ENCODE data around the gene CHTF18. TPM values are rescaled to one million over a fixed set of nuclear protein-coding genes. Genes with fewer than 3 reads are reported as not detected.

Gene CHTF18
- total RNA-seq, 1 donor from 2014 or later: 12.3 TPM

DNA sequence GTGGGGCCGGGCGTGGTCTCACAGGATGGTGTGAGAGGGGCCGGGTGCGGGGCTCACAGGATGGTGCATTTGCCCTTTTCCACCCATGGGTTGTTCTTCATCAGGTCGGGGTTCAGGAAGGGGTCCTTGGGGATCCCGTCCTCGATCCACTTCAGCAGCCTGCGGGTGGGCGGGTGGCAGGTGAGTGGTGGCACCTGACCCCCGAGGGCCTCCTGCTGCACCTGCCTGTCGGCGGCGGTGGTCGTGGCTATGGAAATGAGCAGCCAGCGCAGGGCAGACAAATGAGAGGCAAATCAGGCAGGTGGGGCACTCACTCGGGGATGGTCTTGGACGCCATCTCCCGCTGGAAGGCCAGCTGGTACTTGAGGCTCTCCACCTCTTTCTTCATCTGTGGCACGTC, 10.2 kb downstream of the CHTF18 start:
- Histone ChIP-seq H3K27me3 (peaks cover 35% of the 10 kb centered on the region), H3K36me3 (no peaks in the 10 kb centered on the region), H3K4me1 (no peaks in the 10 kb centered on the region), H3K27ac (no peak overlapping the region), H3K9me3 (no peaks in the 10 kb centered on the region), H3K4me3 (no peak overlapping the region)
- ATAC-seq (no peak), DNase-seq (no peak)
- TF ChIP-seq, protein P1, sequence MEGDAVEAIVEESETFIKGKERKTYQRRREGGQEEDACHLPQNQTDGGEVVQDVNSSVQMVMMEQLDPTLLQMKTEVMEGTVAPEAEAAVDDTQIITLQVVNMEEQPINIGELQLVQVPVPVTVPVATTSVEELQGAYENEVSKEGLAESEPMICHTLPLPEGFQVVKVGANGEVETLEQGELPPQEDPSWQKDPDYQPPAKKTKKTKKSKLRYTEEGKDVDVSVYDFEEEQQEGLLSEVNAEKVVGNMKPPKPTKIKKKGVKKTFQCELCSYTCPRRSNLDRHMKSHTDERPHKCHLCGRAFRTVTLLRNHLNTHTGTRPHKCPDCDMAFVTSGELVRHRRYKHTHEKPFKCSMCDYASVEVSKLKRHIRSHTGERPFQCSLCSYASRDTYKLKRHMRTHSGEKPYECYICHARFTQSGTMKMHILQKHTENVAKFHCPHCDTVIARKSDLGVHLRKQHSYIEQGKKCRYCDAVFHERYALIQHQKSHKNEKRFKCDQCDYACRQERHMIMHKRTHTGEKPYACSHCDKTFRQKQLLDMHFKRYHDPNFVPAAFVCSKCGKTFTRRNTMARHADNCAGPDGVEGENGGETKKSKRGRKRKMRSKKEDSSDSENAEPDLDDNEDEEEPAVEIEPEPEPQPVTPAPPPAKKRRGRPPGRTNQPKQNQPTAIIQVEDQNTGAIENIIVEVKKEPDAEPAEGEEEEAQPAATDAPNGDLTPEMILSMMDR (IDR thresholded peaks at IDR 0.05): no peak
- intact Hi-C loops (cut with DNase I): no loop called here

DNA sequence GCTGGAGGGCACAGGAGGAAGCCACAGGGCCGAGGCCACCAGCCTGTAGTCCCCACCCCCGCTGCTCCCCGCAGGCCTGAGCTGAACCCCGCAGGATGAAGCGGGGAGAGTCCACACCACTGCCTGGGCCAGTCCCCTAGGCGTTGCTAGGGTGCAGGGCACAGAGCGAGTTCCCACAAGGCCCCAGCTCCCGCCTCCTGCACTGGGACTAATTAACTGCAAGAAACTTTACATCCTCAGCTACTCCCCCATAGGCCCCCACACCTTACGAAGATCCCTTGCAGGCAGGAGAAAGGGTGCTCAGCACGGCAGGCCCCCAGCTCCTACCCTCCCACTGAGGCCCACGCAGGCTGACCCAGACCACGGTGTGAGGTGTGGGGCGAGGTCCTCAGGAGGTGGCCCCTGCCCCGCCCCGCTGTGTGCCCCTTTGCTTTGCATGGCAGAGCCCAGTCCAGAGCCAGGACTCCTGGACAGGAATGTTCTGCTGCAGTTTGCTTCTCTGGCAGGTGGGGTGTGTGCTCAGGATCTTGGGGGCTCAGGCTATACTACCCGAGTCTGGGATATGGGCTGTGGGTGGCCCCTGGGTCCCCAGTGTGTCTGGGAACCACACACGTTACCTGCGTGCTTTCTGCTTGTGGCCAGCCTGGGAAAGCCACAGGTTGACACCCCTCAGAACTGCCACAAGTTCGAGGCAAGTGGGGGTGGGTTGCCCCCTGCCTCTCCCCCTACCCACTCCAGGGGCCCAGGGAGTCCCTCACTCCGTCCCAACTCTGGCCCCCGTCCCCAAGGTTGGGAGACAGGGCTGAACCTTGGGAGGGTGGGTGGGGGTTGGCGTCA, 10.9 kb downstream of the CHTF18 start:
- peaks cover 35% of the 10 kb centered on the region for H3K27me3 ChIP-seq

DNA sequence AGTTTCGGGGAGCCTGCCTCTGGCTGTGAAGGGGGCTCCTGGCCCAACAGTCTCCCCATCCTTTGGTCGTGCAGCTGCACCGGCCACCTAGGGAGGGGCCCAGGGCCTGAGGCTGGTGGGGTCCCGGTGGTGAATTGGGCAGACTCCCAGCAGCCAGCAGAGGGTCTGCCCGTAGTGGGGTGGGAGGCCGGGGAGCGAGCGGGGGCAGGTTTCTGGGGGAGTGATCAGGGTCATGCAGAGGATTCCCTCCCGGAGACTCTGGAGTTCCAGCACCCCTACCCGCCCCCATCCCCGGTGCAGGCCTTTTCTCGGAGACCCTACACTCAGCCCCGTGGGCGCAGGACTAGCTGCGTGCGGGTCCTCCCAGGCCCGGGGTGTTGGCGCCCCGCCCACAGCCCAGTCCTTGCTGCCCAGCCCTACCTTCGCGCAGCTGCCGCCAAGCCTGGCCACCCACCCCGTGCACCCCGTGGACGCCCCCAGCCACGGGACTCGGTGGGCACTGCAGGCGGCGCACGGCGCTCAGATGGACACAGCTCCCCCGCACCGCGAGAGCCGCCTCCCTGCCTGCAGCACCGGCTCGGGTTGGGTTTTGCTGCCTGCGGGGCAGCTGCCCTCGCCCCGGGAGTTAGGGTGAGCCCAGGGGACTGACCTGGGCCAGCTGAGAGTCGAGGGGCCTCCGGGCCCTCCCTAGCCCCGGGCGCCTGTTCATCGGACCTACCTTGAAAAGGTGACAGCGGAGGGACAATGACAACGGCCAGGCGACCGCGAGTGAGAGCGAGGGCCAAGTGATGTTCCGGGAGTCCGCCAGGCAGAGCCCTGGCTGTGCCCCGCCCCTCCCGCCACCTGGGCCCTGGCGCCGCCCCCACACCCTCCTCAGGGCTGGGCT, 11.8 kb downstream of the CHTF18 start, which contains the start of gene GNG13:
TSS of gene GNG13 (minus strand) at position 787 of the 886 bp plus-strand sequence. CDS start 1,657 bp downstream, outside the sequence.
- no peak within 1 kb of the TSS for H3K4me3 ChIP-seq
- TF ChIP-seq, protein P1 (IDR thresholded peaks at IDR 0.05): no peak
- H3K27ac ChIP-seq: no peak within 1 kb of the TSS
- no peaks in the 10 kb centered on the region for H3K4me1 ChIP-seq
- no peaks in the 10 kb centered on the region for H3K9me3 ChIP-seq
- ATAC-seq (no peak), DNase-seq (no peak)
- intact Hi-C loops (cut with DNase I): no loop called here
- H3K27me3 ChIP-seq: peaks cover 35% of the 10 kb centered on the region
- H3K36me3 ChIP-seq: no peaks in the 10 kb centered on the region

More for the DNA sequence above, 10.9 kb downstream of the CHTF18 start:
- DNase-seq (no peak), ATAC-seq (no peak)
- H3K9me3 ChIP-seq: no peaks in the 10 kb centered on the region
- intact Hi-C loops (cut with DNase I): no loop called here
- no peaks in the 10 kb centered on the region for H3K4me1 ChIP-seq
- TF ChIP-seq, protein P1 (IDR thresholded peaks at IDR 0.05): no peak
- H3K36me3 ChIP-seq: no peaks in the 10 kb centered on the region
- no peak overlapping the region for H3K27ac ChIP-seq
- no peak overlapping the region for H3K4me3 ChIP-seq

DNA sequence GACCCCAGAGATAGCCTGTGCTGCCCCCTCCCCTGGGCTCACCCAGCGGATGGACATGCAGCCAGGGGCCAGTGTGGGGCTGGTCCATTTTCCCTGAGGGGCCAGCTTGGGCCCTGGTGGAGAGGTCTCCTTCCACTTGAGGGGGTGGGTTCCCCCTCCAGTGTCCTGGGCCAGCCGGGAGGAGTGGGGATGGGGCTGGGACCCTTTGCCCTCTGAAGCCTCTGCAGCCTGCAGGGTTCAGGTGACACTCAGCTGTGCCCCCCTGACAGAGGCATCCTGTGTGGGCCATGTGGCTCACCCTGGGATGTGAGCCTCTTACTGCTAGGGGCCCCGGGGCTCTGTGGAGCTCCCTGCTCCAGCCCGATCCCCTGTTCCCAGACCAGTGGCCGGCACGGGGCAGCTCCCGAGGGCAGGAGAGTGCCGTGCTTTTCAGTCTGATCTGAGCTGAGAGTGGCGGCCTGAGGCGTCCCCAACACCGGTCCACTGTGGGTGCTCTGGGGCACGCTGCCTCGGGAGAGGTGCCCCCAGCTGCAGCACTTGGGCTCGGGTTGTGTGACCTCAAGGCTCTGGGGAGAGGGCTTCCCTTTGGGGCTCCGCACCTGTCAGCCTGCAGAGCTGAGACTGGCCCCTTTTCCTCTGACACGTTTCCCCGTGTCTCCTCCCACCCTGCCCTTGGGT, 12.6 kb downstream of the CHTF18 start:
- Histone ChIP-seq H3K27me3 (peaks cover 35% of the 10 kb centered on the region), H3K4me3 (no peak overlapping the region), H3K27ac (no peak overlapping the region), H3K4me1 (no peaks in the 10 kb centered on the region), H3K9me3 (no peaks in the 10 kb centered on the region), H3K36me3 (no peaks in the 10 kb centered on the region)
- no peak for DNase-seq
- TF ChIP-seq, protein P1 (IDR thresholded peaks at IDR 0.05): no peak
- intact Hi-C loops (cut with DNase I): no loop called here
- ATAC-seq: no peak

DNA sequence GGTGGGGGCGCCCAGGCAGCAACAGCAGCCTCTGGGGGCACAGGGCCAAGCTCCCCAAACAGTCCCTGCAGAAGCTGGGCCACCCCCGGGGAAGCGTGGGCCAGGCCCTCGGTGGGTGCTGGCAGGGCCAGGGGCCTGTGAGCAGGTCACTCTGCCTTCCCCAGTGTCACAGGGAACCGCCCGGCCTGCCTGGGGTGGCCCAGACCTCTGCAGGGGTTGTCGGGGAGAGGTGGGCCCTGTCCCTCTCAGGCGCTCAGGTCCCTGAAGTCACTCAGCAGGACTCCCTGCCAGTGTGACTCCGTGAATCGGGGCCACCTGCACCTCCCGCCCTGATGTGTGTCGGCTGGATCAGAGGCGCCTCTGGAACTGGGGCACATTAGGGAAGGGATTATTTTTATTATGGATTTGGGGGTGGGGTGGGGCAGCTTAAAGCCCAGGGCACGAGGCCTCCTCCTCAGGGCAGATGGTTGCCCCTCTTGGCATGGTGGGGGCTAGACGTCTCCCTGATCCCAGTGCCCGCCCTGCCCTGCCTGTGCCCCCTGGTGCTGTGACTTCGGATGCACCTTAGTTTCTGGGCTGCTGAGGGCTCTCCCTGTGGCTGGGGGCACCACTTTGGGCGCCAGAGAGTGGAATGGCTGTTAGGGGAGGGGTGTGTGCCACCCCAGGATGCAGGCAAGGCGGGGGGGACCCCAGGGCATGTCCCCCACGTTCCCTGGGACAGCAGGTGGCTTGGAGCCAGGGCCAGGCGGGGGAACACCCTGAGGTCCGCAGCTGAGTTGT, 13.4 kb downstream of the CHTF18 start:
- DNase-seq (no peak), ATAC-seq (no peak)
- H3K4me1 ChIP-seq: no peaks in the 10 kb centered on the region
- TF ChIP-seq, protein P1 (IDR thresholded peaks at IDR 0.05): no peak
- peaks cover 35% of the 10 kb centered on the region for H3K27me3 ChIP-seq
- H3K9me3 ChIP-seq: no peaks in the 10 kb centered on the region
- H3K4me3 ChIP-seq: no peak overlapping the region
- H3K36me3 ChIP-seq: no peaks in the 10 kb centered on the region
- intact Hi-C loops (cut with DNase I): no loop called here
- H3K27ac ChIP-seq: no peak overlapping the region
